IMR-90 (cell line): ENCODE measurements around the gene ABHD18. TPM values are rescaled to one million over a fixed set of nuclear protein-coding genes. Genes with fewer than 3 reads are reported as not detected.

Source experiments
- ATAC-seq: fragments of 200-7000 bp; cut with Tn5 transposase; 2 replicates; pipeline ENCODE4 v1.9.1; 2020; ENCODE audit warnings: low read depth, mild to moderate bottlenecking, moderate library complexity
- BruUV-seq: library from RNA; stranded (reverse); fragments of 400-500 nt; replicated peaks from 2 replicates; lab custom pipeline; 2021; lab: Mats Ljungman, UMichigan
- CTCF ChIA-PET: fragments of 300-600 bp; formaldehyde crosslinking; extraction: SDS; loops from one replicate; lab custom pipeline; 2021; ENCODE audit warnings: antibody characterized with exemption; lab: Yijun Ruan, JAX
- POLR2A ChIA-PET: fragments of 300-600 bp; sonication (Branson Sonifier 250); formaldehyde crosslinking; loops from one replicate; lab custom pipeline; 2022; ENCODE audit warnings: antibody characterized with exemption; ENCODE audit not compliant: unreplicated experiment; lab: Charles Lee
- DNase-seq: peaks from one replicate; pipeline ENCODE4 v3.0.0; 2013
- H2AFZ ChIP-seq: replicated peaks from 2 replicates; pipeline ENCODE3; 2013; ENCODE audit warnings: low read length, mild to moderate bottlenecking; ENCODE audit not compliant: poor library complexity
- H2AK5ac ChIP-seq: 2 replicates; pipeline ENCODE4 v1.6.1; 2013; ENCODE audit warnings: low read depth, low read length, inconsistent platforms
- H2AK9ac ChIP-seq: replicated peaks from 2 replicates; pipeline ENCODE3; 2013; ENCODE audit warnings: mild to moderate bottlenecking, low read depth, low read length, moderate library complexity; ENCODE audit not compliant: poor library complexity
- H2BK120ac ChIP-seq: 2 replicates; pipeline ENCODE4 v1.6.1; 2013; ENCODE audit warnings: low read depth, low read length, inconsistent platforms
- H2BK15ac ChIP-seq: 3 replicates; pipeline ENCODE4 v1.6.1; 2013; ENCODE audit warnings: low read depth, low read length, inconsistent platforms
- H2BK20ac ChIP-seq: 2 replicates; pipeline ENCODE4 v1.6.1; 2013; ENCODE audit warnings: low read depth, mild to moderate bottlenecking, inconsistent platforms, low read length, moderate library complexity
- H2BK5ac ChIP-seq: 2 replicates; pipeline ENCODE4 v1.6.1; 2013; ENCODE audit warnings: mild to moderate bottlenecking, low read depth, low read length, inconsistent platforms; ENCODE audit not compliant: poor library complexity, severe bottlenecking
- H3K14ac ChIP-seq: replicated peaks from 2 replicates; pipeline ENCODE4 v1.6.1; 2013; ENCODE audit warnings: low read depth, low read length, inconsistent platforms
- H3K18ac ChIP-seq: 2 replicates; pipeline ENCODE4 v1.6.1; 2013; ENCODE audit warnings: low read depth, low read length, control low read depth
- H3K23ac ChIP-seq: 2 replicates; pipeline ENCODE4 v1.6.1; 2013; ENCODE audit warnings: low read depth, low read length, inconsistent platforms
- H3K27ac ChIP-seq: 2 replicates; pipeline ENCODE4 v1.5.1; 2013; ENCODE audit warnings: mild to moderate bottlenecking, control low read depth, low read length; ENCODE audit not compliant: insufficient read depth
- H3K27me3 ChIP-seq: 2 replicates; pipeline ENCODE4 v1.6.1; 2013; ENCODE audit warnings: low read length; ENCODE audit not compliant: control insufficient read depth, insufficient read depth
- H3K36me3 ChIP-seq: 2 replicates; pipeline ENCODE4 v1.6.1; 2013; ENCODE audit warnings: low read length, mixed read lengths; ENCODE audit not compliant: control insufficient read depth, insufficient read depth
- H3K4ac ChIP-seq: 2 replicates; pipeline ENCODE4 v1.6.1; 2013; ENCODE audit warnings: low read depth, low read length, inconsistent platforms
- H3K4me1 ChIP-seq: 2 replicates; pipeline ENCODE4 v1.6.1; 2013; ENCODE audit warnings: low read length, mixed read lengths; ENCODE audit not compliant: control insufficient read depth, insufficient read depth
- H3K4me2 ChIP-seq: 2 replicates; pipeline ENCODE4 v1.6.1; 2013; ENCODE audit warnings: low read depth, mild to moderate bottlenecking, control low read depth, low read length, moderate library complexity
- H3K4me3 ChIP-seq: 2 replicates; pipeline ENCODE4 v1.5.1; 2013; ENCODE audit warnings: low read depth, mild to moderate bottlenecking, control low read depth, low read length, moderate library complexity; ENCODE audit not compliant: insufficient read depth
- H3K56ac ChIP-seq: 2 replicates; pipeline ENCODE4 v1.6.1; 2013; ENCODE audit warnings: low read length, inconsistent platforms; ENCODE audit not compliant: insufficient read depth; ENCODE audit errors: extremely low read depth
- H3K79me1 ChIP-seq, 2 experiments: 2 replicates each; pipeline ENCODE4 v1.6.1; 2013; ENCODE audit warnings: low read length in 2 of 2, inconsistent platforms in 1 of 2, low read depth in 1 of 2
- H3K9ac ChIP-seq: 2 replicates; pipeline ENCODE4 v1.6.1; 2013; ENCODE audit warnings: low read depth, low read length, control low read depth
- H3K9me1 ChIP-seq: 2 replicates; pipeline ENCODE4 v1.6.1; 2013; ENCODE audit warnings: low read length, inconsistent platforms; ENCODE audit not compliant: insufficient read depth
- H3K9me3 ChIP-seq: 2 replicates; pipeline ENCODE4 v1.6.1; 2013; ENCODE audit warnings: low read length; ENCODE audit not compliant: control insufficient read depth, insufficient read depth
- H4K20me1 ChIP-seq: 2 replicates; pipeline ENCODE4 v1.6.1; 2013; ENCODE audit warnings: low read length, inconsistent platforms; ENCODE audit not compliant: insufficient read depth
- H4K5ac ChIP-seq: 2 replicates; pipeline ENCODE4 v1.6.1; 2013; ENCODE audit warnings: mild to moderate bottlenecking, low read depth, low read length, control low read depth
- H4K8ac ChIP-seq, 2 experiments: 2 replicates each; pipeline ENCODE4 v1.6.1; 2013; ENCODE audit warnings: low read depth in 2 of 2, low read length in 2 of 2, control low read depth in 1 of 2, inconsistent platforms in 1 of 2
- H4K91ac ChIP-seq: 2 replicates; pipeline ENCODE4 v1.6.1; 2013; ENCODE audit warnings: low read depth, low read length, inconsistent platforms; ENCODE audit not compliant: insufficient read depth
- BHLHE40 ChIP-seq: fragments of 150-350 bp; IDR thresholded peaks from 2 replicates; pipeline ENCODE4 v1.6.1; 2016; ENCODE audit warnings: mild to moderate bottlenecking, low read depth, low read length
- CHD1 ChIP-seq: IDR thresholded peaks from 2 replicates; pipeline ENCODE4 v1.6.1; 2012; ENCODE audit warnings: low read depth, low read length, improper control_type of control experiment
- CTCF ChIP-seq: conservative IDR thresholded peaks from 2 replicates; pipeline ENCODE4 v1.5.1; 2012; ENCODE audit warnings: mild to moderate bottlenecking, low read depth, low read length, improper control_type of control experiment
- MXI1 ChIP-seq: IDR thresholded peaks from 2 replicates; pipeline ENCODE4 v1.6.1; 2012; ENCODE audit warnings: low read depth, mild to moderate bottlenecking, low read length, moderate library complexity, borderline replicate concordance
- USF2 ChIP-seq: fragments of 150-350 bp; IDR thresholded peaks from 2 replicates; pipeline ENCODE4 v1.6.1; 2017; ENCODE audit warnings: mild to moderate bottlenecking, antibody characterized with exemption, low read length, low read depth
- dilution Hi-C: fragments of 300-500 bp; cut with HindIII; formaldehyde crosslinking; loops from one replicate; pipeline ENCODE4 v1.14.3; 2018; ENCODE audit warnings: low sequenced_read_pairs; ENCODE audit not compliant: unreplicated experiment
- in situ Hi-C: fragments of 300-500 bp; cut with MboI; formaldehyde crosslinking; loops from 3 replicates; pipeline ENCODE4 v1.14.3; 2019; ENCODE audit warnings: low sequenced_read_pairs, inconsistent platforms, mixed read lengths
- intact Hi-C: fragments of 100-400 bp; cut with micrococcal nuclease; formaldehyde crosslinking; loops from 2 replicates; pipeline ENCODE4 v1.10.0; 2022
- polyA plus RNA-seq, 3 experiments: library from polyadenylated mRNA; depleted of rRNA; stranded (reverse); fragments of >200 nt; gene quantifications; 2 replicates each; pipeline ENCODE4 v1.2.3, GENCODE V29; 2012; ENCODE audit warnings: low replicate concordance in 1 of 3
- total RNA-seq: library from RNA; depleted of rRNA; stranded (reverse); fragments of >200 nt; gene quantifications from 2 replicates; pipeline ENCODE4 v1.2.3, GENCODE V29; 2012

The ABHD18 gene
- total and polyA plus RNA-seq, 2 of the 4 experiments (the other 2 are of a cell fraction) = 2.4 to 4.3 TPM

GRCh38 chr4:128056396-128056795, 91.2 kb downstream of the ABHD18 start:
- no peaks in the 10 kb centered on the region for H3K9me3 ChIP-seq
- H3K79me1 ChIP-seq = no peaks in the 10 kb centered on the region
- H4K91ac ChIP-seq = no peak overlapping the region
- no peak overlapping the region for H2AFZ ChIP-seq
- no peaks in the 10 kb centered on the region for H3K9me1 ChIP-seq
- no peaks in the 10 kb centered on the region for H4K20me1 ChIP-seq
- ATAC-seq = no peak
- dilution Hi-C loops (no loop called here), intact Hi-C loops (no loop called here), in situ Hi-C loops (no loop called here)
- no TSS peak for BruUV-seq
- H3K14ac ChIP-seq = no peak overlapping the region
- H2AK5ac ChIP-seq = no peak overlapping the region
- H3K4me3 ChIP-seq = no peak overlapping the region
- H3K36me3 ChIP-seq = no peaks in the 10 kb centered on the region
- CTCF ChIA-PET = no interaction called here
- no peak overlapping the region for H2BK5ac ChIP-seq
- no peak overlapping the region for H2BK15ac ChIP-seq
- H4K5ac ChIP-seq = no peak overlapping the region
- H2BK20ac ChIP-seq = no peak overlapping the region
- H3K18ac ChIP-seq = no peak overlapping the region
- no peak overlapping the region for H3K56ac ChIP-seq
- no peak overlapping the region for H4K8ac ChIP-seq
- no peak overlapping the region for H2BK120ac ChIP-seq
- no peak overlapping the region for H3K4ac ChIP-seq
- no peak overlapping the region for H3K4me2 ChIP-seq
- H3K27me3 ChIP-seq = no peaks in the 10 kb centered on the region
- H3K27ac ChIP-seq = no peak overlapping the region
- TF ChIP-seq CTCF (no peak), USF2 (no peak), MXI1 (no peak), BHLHE40 (no peak), CHD1 (no peak)
- DNase-seq = no peak
- H3K23ac ChIP-seq = no peak overlapping the region
- H2AK9ac ChIP-seq = no peak overlapping the region
- H3K9ac ChIP-seq = no peak overlapping the region
- no peaks in the 10 kb centered on the region for H3K4me1 ChIP-seq
- POLR2A ChIA-PET = interaction anchor here (0.6 kb wide), 1 partner anchor 676 kb away, joined by 4 read pairs; no protein-coding TSS in a partner anchor
